GM23248 (cell line): ENCODE data around the gene ILF3. TPM values are rescaled to one million over a fixed set of nuclear protein-coding genes. Genes with fewer than 3 reads are reported as not detected.

ENCODE experiments used
- DNase-seq: peaks from one replicate; pipeline ENCODE4 v3.0.0-alpha.2; 2015
- H2AFZ ChIP-seq: fragments of 200-600 bp; sonication (generic); 2 replicates; pipeline ENCODE4 v1.6.1; 2016; ENCODE audit warnings: antibody characterized with exemption
- H3F3A ChIP-seq: fragments of 200-600 bp; sonication (generic); 2 replicates; pipeline ENCODE4 v1.6.1; 2016; ENCODE audit warnings: mild to moderate bottlenecking, antibody characterized with exemption, mixed run types; ENCODE audit not compliant: insufficient read depth
- H3K27ac ChIP-seq: fragments of 200-600 bp; sonication (generic); 2 replicates; pipeline ENCODE4 v1.5.1; 2016; ENCODE audit warnings: mild to moderate bottlenecking
- H3K27me3 ChIP-seq: fragments of 200-600 bp; sonication (generic); replicated peaks from 2 replicates; pipeline ENCODE4 v1.6.1; 2016; ENCODE audit warnings: mild to moderate bottlenecking; ENCODE audit not compliant: insufficient read depth
- H3K36me3 ChIP-seq: fragments of 200-600 bp; sonication (generic); 2 replicates; pipeline ENCODE4 v1.6.1; 2016; ENCODE audit warnings: low read depth, mild to moderate bottlenecking
- H3K4me1 ChIP-seq: fragments of 200-600 bp; sonication (generic); 2 replicates; pipeline ENCODE4 v1.6.1; 2016; ENCODE audit warnings: mild to moderate bottlenecking; ENCODE audit not compliant: insufficient read depth
- H3K4me2 ChIP-seq: fragments of 200-600 bp; sonication (generic); one replicate; pipeline ENCODE4 v1.6.1; 2016; ENCODE audit warnings: mild to moderate bottlenecking; ENCODE audit not compliant: unreplicated experiment
- H3K4me3 ChIP-seq: fragments of 200-600 bp; sonication (generic); 2 replicates; pipeline ENCODE4 v1.5.1; 2016; ENCODE audit warnings: mild to moderate bottlenecking
- H3K79me2 ChIP-seq: fragments of 200-600 bp; sonication (generic); 2 replicates; pipeline ENCODE4 v1.6.1; 2016; ENCODE audit warnings: mild to moderate bottlenecking; ENCODE audit not compliant: insufficient read depth
- H3K9ac ChIP-seq: fragments of 200-600 bp; sonication (generic); 2 replicates; pipeline ENCODE4 v1.6.1; 2016; ENCODE audit warnings: mild to moderate bottlenecking
- H3K9me2 ChIP-seq: fragments of 200-600 bp; sonication (generic); 2 replicates; pipeline ENCODE4 v1.6.1; 2016; ENCODE audit warnings: mixed run types, mild to moderate bottlenecking, moderate library complexity; ENCODE audit not compliant: insufficient read depth
- H3K9me3 ChIP-seq: fragments of 200-600 bp; sonication (generic); one replicate; pipeline ENCODE4 v1.6.1; 2017; ENCODE audit warnings: low read depth
- H4K20me1 ChIP-seq: fragments of 200-600 bp; sonication (generic); 2 replicates; pipeline ENCODE4 v1.6.0; 2016; ENCODE audit not compliant: insufficient read depth
- EZH2 ChIP-seq: fragments of 200-600 bp; sonication (generic); IDR thresholded peaks from 2 replicates; pipeline ENCODE4 v1.6.1; 2018; ENCODE audit warnings: antibody characterized with exemption, mild to moderate bottlenecking; ENCODE audit not compliant: insufficient read depth, poor library complexity, severe bottlenecking
- EZH2phosphoT487 ChIP-seq: fragments of 200-600 bp; sonication (generic); IDR thresholded peaks from 2 replicates; pipeline ENCODE4 v1.6.1; 2018; ENCODE audit warnings: antibody characterized with exemption, moderate library complexity, mild to moderate bottlenecking, low read depth; ENCODE audit not compliant: insufficient read depth
- WGBS, 2 experiments: methylation state at CpG; one replicate each; pipeline ENCODE4 v1.1.6; 2015 to 2017; ENCODE audit warnings: low lambda C conversion rate in 2 of 2, low coverage in 1 of 2; ENCODE audit errors: missing lambda C conversion rate in 2 of 2; 5-methylcytosine and 5-hydroxymethylcytosine counted together
- in situ Hi-C: fragments of 300-500 bp; cut with MboI; formaldehyde crosslinking; loops from 2 replicates; pipeline ENCODE4 v1.15.0; 2020
- polyA plus RNA-seq: library from polyadenylated mRNA; unstranded; fragments of >200 nt; fragmentation: Nextera tagmentation; extraction: Ambion mirVana; gene quantifications from 2 replicates; pipeline ENCODE4 v1.2.1, GENCODE V29; 2016
- total RNA-seq: library from RNA; depleted of rRNA; stranded (reverse); fragments of >200 nt; shearing (Covaris generic); gene quantifications from 2 replicates; pipeline ENCODE4 v1.2.3, GENCODE V29; 2014

ILF3 gene
- total and polyA plus RNA-seq, 2 experiments from 2014 or later: 75.5 to 80.1 TPM

DNA sequence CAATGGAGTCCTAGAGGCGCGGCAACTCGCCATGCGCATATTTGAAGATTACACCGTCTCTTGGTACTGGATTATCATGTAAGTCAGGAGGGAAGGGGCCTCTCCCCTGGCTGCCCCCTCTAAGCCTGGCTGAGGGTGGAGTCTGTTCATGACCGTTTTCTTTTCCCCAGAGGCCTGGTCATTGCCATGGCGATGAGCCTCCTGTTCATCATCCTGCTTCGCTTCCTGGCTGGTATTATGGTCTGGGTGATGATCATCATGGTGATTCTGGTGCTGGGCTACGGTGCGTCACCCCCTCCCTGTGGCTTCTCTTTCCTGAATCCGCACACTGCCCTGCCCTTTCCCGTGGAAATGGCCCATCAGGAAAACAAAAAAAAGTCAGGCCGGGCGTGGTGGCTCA is 22.3 kb upstream of the ILF3 start:
- Histone ChIP-seq H3K36me3 (no peaks in the 10 kb centered on the region), H3K4me3 (no peak overlapping the region), H2AFZ (no peak overlapping the region), H3K4me2 (no peak overlapping the region), H3F3A (no peaks in the 10 kb centered on the region), H3K79me2 (no peaks in the 10 kb centered on the region), H3K9ac (no peak overlapping the region), H3K9me3 (no peaks in the 10 kb centered on the region), H3K27me3 (no peaks in the 10 kb centered on the region), H3K9me2 (no peaks in the 10 kb centered on the region), H3K4me1 (no peaks in the 10 kb centered on the region), H3K27ac (no peak overlapping the region), H4K20me1 (no peaks in the 10 kb centered on the region)
- in situ Hi-C loops: no loop called here
- 87 to 89% methylated on average over 14 of the region's 14 CpGs for WGBS, 2 experiments
- no peak for DNase-seq
- no peak for TF ChIP-seq EZH2phosphoT487

DNA sequence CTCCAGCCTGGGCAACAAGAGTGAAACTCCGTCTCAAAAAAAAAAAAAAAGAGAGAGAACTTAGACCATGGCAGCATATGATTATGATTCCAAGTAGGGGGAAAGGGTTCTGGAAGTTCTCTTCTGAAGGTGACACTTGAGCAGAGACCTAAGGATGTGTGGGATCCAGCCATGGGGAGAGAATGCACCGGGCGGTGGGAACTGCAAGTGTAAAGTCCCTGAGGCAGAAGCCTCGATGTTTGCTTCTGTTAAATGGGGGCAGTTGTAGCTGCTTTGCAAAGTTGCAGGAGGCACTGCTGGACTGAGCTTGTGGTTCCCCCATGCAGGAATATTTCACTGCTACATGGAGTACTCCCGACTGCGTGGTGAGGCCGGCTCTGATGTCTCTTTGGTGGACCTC is 19.7 kb upstream of the ILF3 start:
- DNase-seq: no peak
- Histone ChIP-seq H3K27ac (no peak overlapping the region), H3K9ac (no peak overlapping the region), H3K79me2 (no peaks in the 10 kb centered on the region), H4K20me1 (no peaks in the 10 kb centered on the region), H3K27me3 (no peaks in the 10 kb centered on the region), H3K9me3 (no peaks in the 10 kb centered on the region), H3K4me3 (no peak overlapping the region), H3K36me3 (no peaks in the 10 kb centered on the region), H3K4me2 (no peak overlapping the region), H3K4me1 (no peaks in the 10 kb centered on the region), H2AFZ (no peak overlapping the region), H3F3A (no peaks in the 10 kb centered on the region), H3K9me2 (no peaks in the 10 kb centered on the region)
- in situ Hi-C loops: no loop called here
- 94 to 98% methylated on average over 7 of the region's 7 CpGs for WGBS, 2 experiments
- TF ChIP-seq EZH2phosphoT487: no peak
- no peak for TF ChIP-seq EZH2

- 90 to 91% methylated on average over 6 of the region's 6 CpGs for WGBS, 2 experiments
- in situ Hi-C loops: no loop called here
Observed at GRCh38 chr19:10634963-10635362, 19.2 kb upstream of the ILF3 start.

DNA sequence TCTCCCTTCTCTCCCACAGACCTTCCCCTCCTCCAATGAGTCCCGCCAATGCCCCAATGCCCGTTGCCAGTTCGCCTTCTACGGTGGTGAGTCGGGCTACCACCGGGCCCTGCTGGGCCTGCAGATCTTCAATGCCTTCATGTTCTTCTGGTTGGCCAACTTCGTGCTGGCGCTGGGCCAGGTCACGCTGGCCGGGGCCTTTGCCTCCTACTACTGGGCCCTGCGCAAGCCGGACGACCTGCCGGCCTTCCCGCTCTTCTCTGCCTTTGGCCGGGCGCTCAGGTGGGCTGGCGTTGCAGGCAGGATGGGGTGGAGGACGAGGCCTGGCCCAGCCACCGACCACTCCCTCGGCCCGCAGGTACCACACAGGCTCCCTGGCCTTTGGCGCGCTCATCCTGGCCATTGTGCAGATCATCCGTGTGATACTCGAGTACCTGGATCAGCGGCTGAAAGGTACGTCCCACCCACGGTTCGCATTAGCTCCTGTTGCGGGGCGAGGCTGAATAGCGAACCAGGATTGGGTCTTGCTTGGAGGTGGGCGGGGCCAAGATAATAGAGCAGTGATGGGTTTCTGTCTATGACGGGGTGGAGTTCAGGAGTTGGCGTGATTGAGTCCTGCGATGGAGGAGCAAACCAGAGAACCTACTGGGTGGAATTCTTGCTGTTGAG is 17.7 kb upstream of the ILF3 start:
- WGBS, 2 experiments: 86 to 89% methylated on average over 37 of the region's 37 CpGs
- in situ Hi-C loops: no loop called here
- no peaks in the 10 kb centered on the region for H4K20me1 ChIP-seq
- H3K9ac ChIP-seq: no peak overlapping the region
- H3K27me3 ChIP-seq: no peaks in the 10 kb centered on the region
- no peak overlapping the region for H3K4me2 ChIP-seq
- no peak overlapping the region for H2AFZ ChIP-seq
- TF ChIP-seq EZH2phosphoT487 (no peak), EZH2 (no peak)
- H3K9me2 ChIP-seq: no peaks in the 10 kb centered on the region
- H3K4me1 ChIP-seq: no peaks in the 10 kb centered on the region
- H3K79me2 ChIP-seq: no peaks in the 10 kb centered on the region
- H3K9me3 ChIP-seq: no peaks in the 10 kb centered on the region
- no peak overlapping the region for H3K4me3 ChIP-seq
- no peaks in the 10 kb centered on the region for H3F3A ChIP-seq
- no peak overlapping the region for H3K27ac ChIP-seq
- H3K36me3 ChIP-seq: no peaks in the 10 kb centered on the region
- DNase-seq: no peak

More at GRCh38 chr19:10634963-10635362, 19.2 kb upstream of the ILF3 start:
- Histone ChIP-seq H3K4me3 (no peak overlapping the region), H3K27ac (no peak overlapping the region), H3K36me3 (no peaks in the 10 kb centered on the region), H3K4me2 (no peak overlapping the region), H3K79me2 (no peaks in the 10 kb centered on the region), H3K27me3 (no peaks in the 10 kb centered on the region), H2AFZ (no peak overlapping the region), H3K4me1 (no peaks in the 10 kb centered on the region), H3K9me2 (no peaks in the 10 kb centered on the region), H3F3A (no peaks in the 10 kb centered on the region), H4K20me1 (no peaks in the 10 kb centered on the region), H3K9ac (no peak overlapping the region), H3K9me3 (no peaks in the 10 kb centered on the region)
- no peak for TF ChIP-seq EZH2phosphoT487
- TF ChIP-seq EZH2: no peak
- DNase-seq: no peak

- H3K36me3 ChIP-seq: no peaks in the 10 kb centered on the region
Observed at GRCh38 chr19:10637894-10638293, 16.3 kb upstream of the ILF3 start.

More at GRCh38 chr19:10637894-10638293, 16.3 kb upstream of the ILF3 start:
- H3K27ac ChIP-seq: no peak overlapping the region
- H3K9me2 ChIP-seq: no peaks in the 10 kb centered on the region
- DNase-seq: no peak
- H3K79me2 ChIP-seq: no peaks in the 10 kb centered on the region
- no peak overlapping the region for H3K4me3 ChIP-seq
- H3K9ac ChIP-seq: no peak overlapping the region
- in situ Hi-C loops: no loop called here
- no peak for TF ChIP-seq EZH2
- H3K4me2 ChIP-seq: no peak overlapping the region
- no peaks in the 10 kb centered on the region for H4K20me1 ChIP-seq
- no peaks in the 10 kb centered on the region for H3F3A ChIP-seq
- 84 to 90% methylated on average over 8 of the region's 8 CpGs for WGBS, 2 experiments
- no peaks in the 10 kb centered on the region for H3K27me3 ChIP-seq
- H3K4me1 ChIP-seq: no peaks in the 10 kb centered on the region
- no peak overlapping the region for H2AFZ ChIP-seq
- no peaks in the 10 kb centered on the region for H3K9me3 ChIP-seq
